Chondrocyte (in vitro differentiated cells): ENCODE measurements around the gene ZNF473. TPM values are rescaled to one million over a fixed set of nuclear protein-coding genes. Genes with fewer than 3 reads are reported as not detected.

Experiments used
- DNase-seq: peaks from one replicate; pipeline ENCODE4 v3.0.0; 2021; ENCODE audit warnings: mixed read lengths, low spot score
- H3K27ac Mint-ChIP-seq: one replicate; pipeline ENCODE4 v1.8.0; 2021; ENCODE audit warnings: mild to moderate bottlenecking, moderate library complexity, mixed read lengths; ENCODE audit not compliant: unreplicated experiment
- H3K27me3 Mint-ChIP-seq: 2 replicates; pipeline ENCODE4 v1.8.0; 2021; ENCODE audit warnings: low read depth, mixed read lengths
- H3K36me3 Mint-ChIP-seq: 2 replicates; pipeline ENCODE4 v1.8.0; 2021; ENCODE audit warnings: low read depth, mixed read lengths
- H3K4me1 Mint-ChIP-seq: 2 replicates; pipeline ENCODE4 v1.8.0; 2021; ENCODE audit warnings: low read depth, mild to moderate bottlenecking, mixed read lengths
- H3K4me3 Mint-ChIP-seq: one replicate; pipeline ENCODE4 v1.8.0; 2021; ENCODE audit warnings: mild to moderate bottlenecking, moderate library complexity, mixed read lengths; ENCODE audit not compliant: unreplicated experiment
- H3K9me3 Mint-ChIP-seq: 2 replicates; pipeline ENCODE4 v1.8.0; 2021; ENCODE audit warnings: low read depth, mixed read lengths
- total RNA-seq: library from RNA; stranded (reverse); gene quantifications from 3 replicates; pipeline ENCODE4 v1.2.1, GENCODE V29; 2021
- TF ChIP-seq, protein P1 (sequence below): fragments of 200-600 bp; sonication (generic); IDR thresholded peaks from 2 replicates; pipeline ENCODE4 v1.5.0; 2021; ENCODE audit warnings: antibody characterized with exemption, mild to moderate bottlenecking, moderate library complexity

Gene ZNF473
- total RNA-seq, 1 donor from 2014 or later, result 7.3 TPM

DNA sequence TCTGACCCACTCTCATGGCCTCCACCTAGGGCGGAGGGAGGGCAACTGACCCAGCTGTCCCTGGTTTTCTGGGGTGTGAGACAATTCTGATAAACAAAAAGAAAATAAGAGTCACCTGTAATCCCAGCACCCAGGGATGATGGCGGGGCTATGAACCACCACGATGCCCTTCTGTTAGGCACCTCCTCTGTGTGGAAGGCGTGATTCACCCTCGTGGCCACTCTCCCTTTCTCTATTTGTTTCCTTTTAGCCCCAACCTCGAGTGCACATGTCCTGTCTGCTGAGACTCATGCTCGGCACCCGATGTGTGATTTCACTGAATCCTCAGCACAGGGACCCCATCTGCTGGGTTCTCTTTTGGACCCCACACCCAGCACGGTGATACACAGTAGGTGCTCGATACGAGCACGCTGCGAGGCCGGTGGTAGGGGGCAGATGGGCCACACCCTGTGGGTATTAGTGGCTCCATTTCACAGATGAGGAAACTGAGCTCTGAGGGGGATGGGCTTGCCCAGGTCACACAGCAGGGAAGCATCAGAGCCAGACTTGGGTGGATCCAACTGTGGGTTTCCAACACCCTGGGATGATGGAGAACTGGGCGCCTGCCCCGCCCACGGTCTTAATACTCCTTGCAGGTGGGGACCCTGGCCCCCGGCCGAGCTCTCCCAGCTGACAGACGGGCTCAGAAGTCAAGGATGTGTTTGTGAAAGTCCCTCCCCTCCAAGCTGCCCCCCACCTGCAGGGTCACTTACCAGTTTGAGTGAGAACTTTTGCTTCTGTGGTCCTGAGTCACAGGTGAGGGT is 25.6 kb upstream of the ZNF473 start:
- H3K27me3 Mint-ChIP-seq, result no peaks in the 10 kb centered on the region
- DNase-seq, result no peak
- H3K9me3 Mint-ChIP-seq, result no peaks in the 10 kb centered on the region
- TF ChIP-seq, protein P1, sequence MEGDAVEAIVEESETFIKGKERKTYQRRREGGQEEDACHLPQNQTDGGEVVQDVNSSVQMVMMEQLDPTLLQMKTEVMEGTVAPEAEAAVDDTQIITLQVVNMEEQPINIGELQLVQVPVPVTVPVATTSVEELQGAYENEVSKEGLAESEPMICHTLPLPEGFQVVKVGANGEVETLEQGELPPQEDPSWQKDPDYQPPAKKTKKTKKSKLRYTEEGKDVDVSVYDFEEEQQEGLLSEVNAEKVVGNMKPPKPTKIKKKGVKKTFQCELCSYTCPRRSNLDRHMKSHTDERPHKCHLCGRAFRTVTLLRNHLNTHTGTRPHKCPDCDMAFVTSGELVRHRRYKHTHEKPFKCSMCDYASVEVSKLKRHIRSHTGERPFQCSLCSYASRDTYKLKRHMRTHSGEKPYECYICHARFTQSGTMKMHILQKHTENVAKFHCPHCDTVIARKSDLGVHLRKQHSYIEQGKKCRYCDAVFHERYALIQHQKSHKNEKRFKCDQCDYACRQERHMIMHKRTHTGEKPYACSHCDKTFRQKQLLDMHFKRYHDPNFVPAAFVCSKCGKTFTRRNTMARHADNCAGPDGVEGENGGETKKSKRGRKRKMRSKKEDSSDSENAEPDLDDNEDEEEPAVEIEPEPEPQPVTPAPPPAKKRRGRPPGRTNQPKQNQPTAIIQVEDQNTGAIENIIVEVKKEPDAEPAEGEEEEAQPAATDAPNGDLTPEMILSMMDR, result no peak
- peaks cover 27% of the 10 kb centered on the region for H3K36me3 Mint-ChIP-seq
- no peak overlapping the region for H3K4me3 Mint-ChIP-seq
- H3K27ac Mint-ChIP-seq, result no peak overlapping the region
- peaks cover 17% of the 10 kb centered on the region for H3K4me1 Mint-ChIP-seq

DNA sequence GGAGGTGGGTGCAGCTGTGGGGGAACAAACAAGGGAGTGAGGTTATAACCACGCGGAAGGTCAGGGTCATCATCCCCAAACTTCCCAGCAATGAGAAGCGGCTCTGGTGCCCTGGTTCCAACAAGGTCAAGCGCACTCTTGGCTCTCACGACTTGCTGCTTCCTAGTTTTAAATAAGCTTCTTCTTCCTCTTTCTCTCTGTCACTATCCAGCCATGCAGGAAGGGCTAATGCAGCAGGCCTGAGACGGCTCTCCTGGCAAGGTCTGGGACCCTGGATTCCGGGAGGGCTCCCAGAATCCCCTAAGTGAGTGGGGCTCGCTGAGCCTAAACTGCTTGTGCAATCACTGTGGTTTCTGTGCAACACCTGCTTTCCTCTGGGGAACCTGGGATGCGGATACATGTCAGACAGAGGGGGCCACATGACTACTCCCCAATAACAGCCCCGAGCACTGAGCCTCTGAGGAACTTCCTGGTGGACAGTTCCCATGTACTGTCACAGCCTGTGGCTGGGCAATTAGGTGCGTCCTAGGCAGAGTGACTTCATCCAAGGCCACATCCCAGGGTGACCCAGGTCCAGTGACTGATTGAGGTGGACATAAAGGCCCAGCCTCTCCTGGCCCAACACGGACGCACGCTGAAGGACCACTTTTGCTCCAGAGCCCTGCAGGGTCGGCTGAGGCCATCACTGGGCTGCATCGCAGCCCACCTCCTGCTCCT is 24.8 kb upstream of the ZNF473 start:
- no peak overlapping the region for H3K4me3 Mint-ChIP-seq
- no peak overlapping the region for H3K27ac Mint-ChIP-seq
- H3K27me3 Mint-ChIP-seq, result no peaks in the 10 kb centered on the region
- peaks cover 26% of the 10 kb centered on the region for H3K36me3 Mint-ChIP-seq
- peaks cover 17% of the 10 kb centered on the region for H3K4me1 Mint-ChIP-seq
- H3K9me3 Mint-ChIP-seq, result no peaks in the 10 kb centered on the region
- no peak for DNase-seq
- TF ChIP-seq, protein P1, result no peak

DNA sequence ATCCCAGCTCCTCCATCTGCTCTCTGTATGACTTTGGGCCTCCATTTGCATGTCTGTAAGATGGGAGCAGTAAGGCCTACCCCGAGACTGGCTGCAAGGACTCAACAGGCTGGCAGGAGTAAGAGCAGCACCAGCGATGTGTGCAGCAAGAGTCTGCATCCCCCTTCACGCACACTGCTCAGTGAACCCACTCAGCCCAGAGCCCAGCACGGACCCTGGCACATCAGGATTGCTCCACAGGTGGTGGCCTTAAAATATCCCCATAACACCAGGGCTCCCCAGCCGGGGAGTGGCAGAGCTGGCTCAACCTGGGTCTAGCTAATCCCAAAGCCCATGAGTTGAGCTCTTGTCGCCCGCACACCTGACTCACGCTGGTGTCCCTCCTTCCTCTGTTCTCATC is 24.0 kb upstream of the ZNF473 start:
- Mint-ChIP-seq H3K27me3 (no peaks in the 10 kb centered on the region), H3K9me3 (no peaks in the 10 kb centered on the region), H3K4me3 (no peak overlapping the region), H3K4me1 (peaks cover 17% of the 10 kb centered on the region), H3K36me3 (peaks cover 25% of the 10 kb centered on the region), H3K27ac (no peak overlapping the region)
- TF ChIP-seq, protein P1, result no peak
- no peak for DNase-seq

DNA sequence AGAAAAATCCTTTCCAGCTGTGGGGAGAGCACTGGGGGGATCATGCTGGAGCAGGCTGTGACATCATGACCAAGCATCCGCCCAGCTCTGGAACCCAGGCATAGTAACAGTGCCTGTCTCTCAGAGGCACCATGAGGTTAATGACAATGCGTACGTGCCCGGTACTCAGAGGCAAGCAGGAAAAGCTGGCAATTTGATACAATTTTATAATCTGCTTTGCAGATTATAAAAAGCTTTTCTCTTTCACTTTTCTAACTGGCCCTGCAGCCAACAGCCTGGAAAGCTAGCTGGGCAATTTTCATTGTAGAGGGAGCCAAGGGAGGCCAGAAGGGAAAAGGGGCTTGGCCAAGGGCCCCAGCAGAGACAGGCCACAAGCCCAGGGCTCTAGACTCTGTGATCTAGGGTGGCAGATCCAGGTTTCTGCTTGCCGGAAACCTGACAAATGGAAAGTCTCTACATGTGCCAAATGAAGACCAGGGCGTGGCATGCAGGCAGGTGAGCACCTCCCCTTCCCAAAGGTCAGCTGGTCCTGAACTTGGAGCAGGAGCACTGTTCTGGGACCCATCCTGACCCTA is 23.3 kb upstream of the ZNF473 start:
- H3K27ac Mint-ChIP-seq, result no peak overlapping the region
- TF ChIP-seq, protein P1, result no peak
- no peaks in the 10 kb centered on the region for H3K27me3 Mint-ChIP-seq
- DNase-seq, result no peak
- H3K36me3 Mint-ChIP-seq, result peaks cover 29% of the 10 kb centered on the region
- H3K9me3 Mint-ChIP-seq, result no peaks in the 10 kb centered on the region
- H3K4me1 Mint-ChIP-seq, result peaks cover 17% of the 10 kb centered on the region
- no peak overlapping the region for H3K4me3 Mint-ChIP-seq

DNA sequence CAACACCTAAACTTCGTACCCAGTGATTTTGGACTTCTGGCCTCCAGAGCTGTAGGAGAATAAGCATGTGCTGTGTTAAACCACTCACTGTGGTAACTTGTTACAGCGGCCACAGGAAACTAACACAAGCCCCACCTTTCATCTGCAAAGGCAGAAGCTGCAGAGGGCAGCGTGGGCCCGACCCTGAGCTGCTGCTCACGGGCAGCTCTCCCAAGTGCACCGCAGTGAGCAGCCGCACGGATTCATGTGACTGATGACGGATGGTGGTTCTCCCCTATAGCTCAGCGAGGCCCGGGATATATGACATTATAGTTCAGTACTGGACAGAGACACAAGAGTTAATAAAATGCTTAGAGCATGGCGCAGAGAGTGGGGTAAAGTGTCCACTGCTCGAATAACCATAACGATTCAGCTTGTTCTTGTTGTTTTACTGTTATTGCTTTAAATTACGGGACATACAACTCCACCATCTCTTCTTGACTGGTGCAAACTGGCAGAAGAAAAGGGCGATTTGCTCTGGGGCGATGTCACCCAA is 22.5 kb upstream of the ZNF473 start:
- no peak overlapping the region for H3K27ac Mint-ChIP-seq
- H3K27me3 Mint-ChIP-seq, result no peaks in the 10 kb centered on the region
- H3K9me3 Mint-ChIP-seq, result no peaks in the 10 kb centered on the region
- H3K4me3 Mint-ChIP-seq, result no peak overlapping the region
- TF ChIP-seq, protein P1, result no peak
- peaks cover 25% of the 10 kb centered on the region for H3K36me3 Mint-ChIP-seq
- H3K4me1 Mint-ChIP-seq, result peaks cover 17% of the 10 kb centered on the region
- DNase-seq, result no peak
